SK-N-SH (cell line): ENCODE results near the gene ELAPOR1. TPM values are rescaled to one million over a fixed set of nuclear protein-coding genes. Genes with fewer than 3 reads are reported as not detected.

Experiments
- CTCF ChIA-PET: fragments of 300-600, 350-600 bp; formaldehyde crosslinking; extraction: SDS; loops from one replicate; lab custom pipeline; 2021; lab: Yijun Ruan, JAX
- POLR2A ChIA-PET: fragments of 350-600 bp; sonication (Branson Sonifier 250); formaldehyde crosslinking; extraction: SDS; loops from one replicate; lab custom pipeline; 2020; ENCODE audit warnings: antibody characterized with exemption, inconsistent platforms; lab: Yijun Ruan, JAX
- DNase-seq: peaks from one replicate; pipeline ENCODE4 v3.0.0; 2012
- H2AFZ ChIP-seq: fragments of 200-600 bp; sonication (generic); 2 replicates; pipeline ENCODE4 v1.8.1; 2016; ENCODE audit warnings: antibody characterized with exemption, mild to moderate bottlenecking, low read depth
- H3F3A ChIP-seq: fragments of 200-600 bp; sonication (generic); replicated peaks from 2 replicates; pipeline ENCODE3; 2016; ENCODE audit warnings: antibody characterized with exemption, mild to moderate bottlenecking; ENCODE audit not compliant: insufficient read depth
- H3K27ac ChIP-seq, 2 experiments: fragments of 200-500 bp in 1 of 2; fragments of 200-600 bp in 1 of 2; sonication (Bioruptor generic) in 1 of 2; sonication (generic), shearing (Covaris generic) in 1 of 2; 2 replicates each; pipeline versions ENCODE4 v1.5.1 to v1.6.1; 2014 to 2016; ENCODE audit warnings: low read depth in 2 of 2, inconsistent platforms in 1 of 2, low read length in 1 of 2, mild to moderate bottlenecking in 1 of 2, mixed read lengths in 1 of 2
- H3K27me3 ChIP-seq: fragments of 200-600 bp; sonication (generic), shearing (Covaris generic); 2 replicates; pipeline ENCODE4 v1.6.1; 2016; ENCODE audit warnings: mixed run types; ENCODE audit not compliant: insufficient read depth
- H3K36me3 ChIP-seq, 2 experiments: fragments of 200-500 bp in 1 of 2; fragments of 200-600 bp in 1 of 2; sonication (Bioruptor generic) in 1 of 2; sonication (generic) in 1 of 2; replicated peaks in 1 of 2; 2 replicates each; pipeline versions ENCODE3 to v1.5.1; 2014 to 2016; ENCODE audit warnings: low read length in 1 of 2, mild to moderate bottlenecking in 1 of 2; ENCODE audit not compliant: insufficient read depth in 2 of 2, control insufficient read depth in 1 of 2
- H3K4me1 ChIP-seq, 2 experiments: fragments of 200-500 bp in 1 of 2; fragments of 200-600 bp in 1 of 2; sonication (Bioruptor generic) in 1 of 2; sonication (generic), shearing (Covaris generic) in 1 of 2; 2 replicates each; pipeline versions ENCODE4 v1.5.1 to v1.6.1; 2014 to 2016; ENCODE audit warnings: low read depth in 1 of 2, low read length in 1 of 2, mixed run types in 1 of 2; ENCODE audit not compliant: insufficient read depth in 2 of 2, control insufficient read depth in 1 of 2
- H3K4me2 ChIP-seq: fragments of 200-600 bp; sonication (generic), shearing (Covaris generic); 2 replicates; pipeline ENCODE4 v1.6.1; 2017; ENCODE audit warnings: mixed run types
- H3K4me3 ChIP-seq, 2 experiments: fragments of 200-500 bp in 1 of 2; fragments of 200-600 bp in 1 of 2; sonication (Bioruptor generic) in 1 of 2; sonication (generic), shearing (Covaris generic) in 1 of 2; 2 replicates each; pipeline versions ENCODE4 v1.5.1 to v1.8.1; 2014 to 2016; ENCODE audit warnings: low read depth in 2 of 2, inconsistent platforms in 1 of 2, low read length in 1 of 2, mild to moderate bottlenecking in 1 of 2, mixed read lengths in 1 of 2, moderate library complexity in 1 of 2
- H3K79me2 ChIP-seq: fragments of 200-600 bp; sonication (generic); 2 replicates; pipeline ENCODE4 v1.8.1; 2017; ENCODE audit warnings: mild to moderate bottlenecking; ENCODE audit not compliant: insufficient read depth
- H3K9ac ChIP-seq: fragments of 200-600 bp; sonication (generic); 2 replicates; pipeline ENCODE4 v1.6.1; 2017; ENCODE audit warnings: mixed run types
- H3K9me2 ChIP-seq: fragments of 200-600 bp; sonication (generic); 2 replicates; pipeline ENCODE4 v1.6.1; 2017; ENCODE audit warnings: mixed run types
- H3K9me3 ChIP-seq: fragments of 200-600 bp; sonication (generic); 2 replicates; pipeline ENCODE4 v1.6.1; 2017; ENCODE audit warnings: mixed run types, mild to moderate bottlenecking, moderate library complexity
- H4K20me1 ChIP-seq: fragments of 200-600 bp; sonication (generic); 2 replicates; pipeline ENCODE4 v1.6.1; 2017; ENCODE audit warnings: mild to moderate bottlenecking, mixed run types; ENCODE audit not compliant: insufficient read depth
- CHD2 ChIP-seq: fragments of 150-350 bp; IDR thresholded peaks from 2 replicates; pipeline ENCODE4 v1.6.1; 2018; ENCODE audit warnings: low read length; ENCODE audit not compliant: partially characterized antibody
- MXI1 ChIP-seq: IDR thresholded peaks from 2 replicates; pipeline ENCODE4 v1.6.1; 2012; ENCODE audit warnings: mild to moderate bottlenecking, low read depth, low read length, improper control_type of control experiment
- POLR2AphosphoS5 ChIP-seq: IDR thresholded peaks from 2 replicates; pipeline ENCODE4 v1.6.1; 2012; ENCODE audit warnings: low read depth, low read length
- RXRA ChIP-seq: IDR thresholded peaks from 2 replicates; pipeline ENCODE4 v1.4.0; 2012; ENCODE audit warnings: low read depth, mild to moderate bottlenecking, borderline replicate concordance
- SIN3A ChIP-seq: IDR thresholded peaks from 2 replicates; pipeline ENCODE4 v1.6.1; 2012; ENCODE audit warnings: low read depth, mild to moderate bottlenecking, low read length, moderate library complexity, borderline replicate concordance
- TEAD4 ChIP-seq: IDR thresholded peaks from 2 replicates; pipeline ENCODE4 v1.4.0; 2012; ENCODE audit warnings: mild to moderate bottlenecking, borderline replicate concordance; ENCODE audit not compliant: insufficient read depth
- WGBS: methylation state at CpG from one replicate; pipeline ENCODE4 v1.1.6; 2017; ENCODE audit warnings: low lambda C conversion rate; 5-methylcytosine and 5-hydroxymethylcytosine counted together
- polyA plus RNA-seq, 3 experiments: library from polyadenylated mRNA; depleted of rRNA; stranded (reverse); fragments of >200 nt; gene quantifications; 2 replicates each; pipeline ENCODE4 v1.2.3, GENCODE V29; 2012
- TF ChIP-seq, protein P1 (sequence below): IDR thresholded peaks from 2 replicates; pipeline ENCODE4 v1.6.1; 2012; ENCODE audit warnings: mild to moderate bottlenecking, low read depth, low read length, moderate library complexity
- TF ChIP-seq, protein P2 (sequence below): IDR thresholded peaks from 2 replicates; pipeline ENCODE4; 2012

ELAPOR1 gene, protein sequence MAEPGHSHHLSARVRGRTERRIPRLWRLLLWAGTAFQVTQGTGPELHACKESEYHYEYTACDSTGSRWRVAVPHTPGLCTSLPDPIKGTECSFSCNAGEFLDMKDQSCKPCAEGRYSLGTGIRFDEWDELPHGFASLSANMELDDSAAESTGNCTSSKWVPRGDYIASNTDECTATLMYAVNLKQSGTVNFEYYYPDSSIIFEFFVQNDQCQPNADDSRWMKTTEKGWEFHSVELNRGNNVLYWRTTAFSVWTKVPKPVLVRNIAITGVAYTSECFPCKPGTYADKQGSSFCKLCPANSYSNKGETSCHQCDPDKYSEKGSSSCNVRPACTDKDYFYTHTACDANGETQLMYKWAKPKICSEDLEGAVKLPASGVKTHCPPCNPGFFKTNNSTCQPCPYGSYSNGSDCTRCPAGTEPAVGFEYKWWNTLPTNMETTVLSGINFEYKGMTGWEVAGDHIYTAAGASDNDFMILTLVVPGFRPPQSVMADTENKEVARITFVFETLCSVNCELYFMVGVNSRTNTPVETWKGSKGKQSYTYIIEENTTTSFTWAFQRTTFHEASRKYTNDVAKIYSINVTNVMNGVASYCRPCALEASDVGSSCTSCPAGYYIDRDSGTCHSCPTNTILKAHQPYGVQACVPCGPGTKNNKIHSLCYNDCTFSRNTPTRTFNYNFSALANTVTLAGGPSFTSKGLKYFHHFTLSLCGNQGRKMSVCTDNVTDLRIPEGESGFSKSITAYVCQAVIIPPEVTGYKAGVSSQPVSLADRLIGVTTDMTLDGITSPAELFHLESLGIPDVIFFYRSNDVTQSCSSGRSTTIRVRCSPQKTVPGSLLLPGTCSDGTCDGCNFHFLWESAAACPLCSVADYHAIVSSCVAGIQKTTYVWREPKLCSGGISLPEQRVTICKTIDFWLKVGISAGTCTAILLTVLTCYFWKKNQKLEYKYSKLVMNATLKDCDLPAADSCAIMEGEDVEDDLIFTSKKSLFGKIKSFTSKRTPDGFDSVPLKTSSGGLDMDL
- polyA plus RNA-seq (2012; rRNA removed) = 1.1 and 1.2 TPM in 2 replicates
- polyA plus RNA-seq (2012; cell fraction: cytosol; rRNA removed) = 0.67 and 0.89 TPM in 2 replicates
- 1.7 and 1.9 TPM in 2 replicates for polyA plus RNA-seq (2012; cell fraction: nucleus; rRNA removed)

DNA sequence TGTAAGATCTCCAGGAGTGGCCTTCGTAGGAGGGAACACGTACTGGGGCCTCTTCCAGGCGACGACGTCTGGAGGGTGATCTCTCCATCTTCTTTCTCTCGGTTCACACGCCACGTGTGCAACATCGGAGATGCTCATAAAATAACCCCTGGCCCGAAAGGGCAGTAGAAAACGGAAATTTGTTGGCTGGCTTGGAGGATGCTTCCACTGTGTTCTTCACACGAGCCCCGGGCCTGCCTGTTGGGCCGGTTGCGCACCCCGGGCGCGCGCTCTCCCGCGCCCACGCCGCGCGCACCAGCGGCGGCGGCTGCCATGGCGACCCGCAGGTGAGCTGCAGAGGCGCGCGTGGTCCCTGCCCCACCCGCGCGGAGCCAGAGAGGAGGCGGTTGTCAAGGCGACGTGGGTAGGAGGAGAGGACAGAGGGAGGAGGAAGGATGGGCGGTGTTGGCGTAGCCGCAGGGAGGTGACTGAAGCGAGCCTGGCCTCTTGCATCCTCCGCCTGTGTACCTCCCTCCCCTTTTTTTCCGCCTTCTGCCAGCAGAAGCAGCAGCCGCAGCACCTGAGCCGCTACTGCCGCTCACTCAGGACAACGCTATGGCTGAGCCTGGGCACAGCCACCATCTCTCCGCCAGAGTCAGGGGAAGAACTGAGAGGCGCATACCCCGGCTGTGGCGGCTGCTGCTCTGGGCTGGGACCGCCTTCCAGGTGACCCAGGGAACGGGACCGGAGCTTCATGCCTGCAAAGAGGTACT is at the start of gene ELAPOR1:
TSS of gene ELAPOR1 (plus strand) at position 526 of the 752 bp plus-strand sequence. CDS start at position 595, 69 bp downstream.
- ChIA-PET CTCF (interaction anchor here (0.7 to 4.4 kb wide), 25 partner anchors 9 to 602 kb away, joined by 3 to 75 read pairs (median 7); partner anchors contain the start of genes CLCC1, TAF13 and TMEM167B), POLR2A (interaction anchor here (1.0 to 1.4 kb wide), 2 partner anchors 14 to 38 kb away, joined by 3 to 8 read pairs; partner anchors contain the start of gene TAF13)
- H3K9me2 ChIP-seq = no peaks in the 10 kb centered on the region
- peak within 1 kb of the TSS; percentile 50 to 68 for H3K4me3 ChIP-seq
- TF ChIP-seq, protein P1, sequence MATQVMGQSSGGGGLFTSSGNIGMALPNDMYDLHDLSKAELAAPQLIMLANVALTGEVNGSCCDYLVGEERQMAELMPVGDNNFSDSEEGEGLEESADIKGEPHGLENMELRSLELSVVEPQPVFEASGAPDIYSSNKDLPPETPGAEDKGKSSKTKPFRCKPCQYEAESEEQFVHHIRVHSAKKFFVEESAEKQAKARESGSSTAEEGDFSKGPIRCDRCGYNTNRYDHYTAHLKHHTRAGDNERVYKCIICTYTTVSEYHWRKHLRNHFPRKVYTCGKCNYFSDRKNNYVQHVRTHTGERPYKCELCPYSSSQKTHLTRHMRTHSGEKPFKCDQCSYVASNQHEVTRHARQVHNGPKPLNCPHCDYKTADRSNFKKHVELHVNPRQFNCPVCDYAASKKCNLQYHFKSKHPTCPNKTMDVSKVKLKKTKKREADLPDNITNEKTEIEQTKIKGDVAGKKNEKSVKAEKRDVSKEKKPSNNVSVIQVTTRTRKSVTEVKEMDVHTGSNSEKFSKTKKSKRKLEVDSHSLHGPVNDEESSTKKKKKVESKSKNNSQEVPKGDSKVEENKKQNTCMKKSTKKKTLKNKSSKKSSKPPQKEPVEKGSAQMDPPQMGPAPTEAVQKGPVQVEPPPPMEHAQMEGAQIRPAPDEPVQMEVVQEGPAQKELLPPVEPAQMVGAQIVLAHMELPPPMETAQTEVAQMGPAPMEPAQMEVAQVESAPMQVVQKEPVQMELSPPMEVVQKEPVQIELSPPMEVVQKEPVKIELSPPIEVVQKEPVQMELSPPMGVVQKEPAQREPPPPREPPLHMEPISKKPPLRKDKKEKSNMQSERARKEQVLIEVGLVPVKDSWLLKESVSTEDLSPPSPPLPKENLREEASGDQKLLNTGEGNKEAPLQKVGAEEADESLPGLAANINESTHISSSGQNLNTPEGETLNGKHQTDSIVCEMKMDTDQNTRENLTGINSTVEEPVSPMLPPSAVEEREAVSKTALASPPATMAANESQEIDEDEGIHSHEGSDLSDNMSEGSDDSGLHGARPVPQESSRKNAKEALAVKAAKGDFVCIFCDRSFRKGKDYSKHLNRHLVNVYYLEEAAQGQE = no peak
- TF ChIP-seq, protein P2, sequence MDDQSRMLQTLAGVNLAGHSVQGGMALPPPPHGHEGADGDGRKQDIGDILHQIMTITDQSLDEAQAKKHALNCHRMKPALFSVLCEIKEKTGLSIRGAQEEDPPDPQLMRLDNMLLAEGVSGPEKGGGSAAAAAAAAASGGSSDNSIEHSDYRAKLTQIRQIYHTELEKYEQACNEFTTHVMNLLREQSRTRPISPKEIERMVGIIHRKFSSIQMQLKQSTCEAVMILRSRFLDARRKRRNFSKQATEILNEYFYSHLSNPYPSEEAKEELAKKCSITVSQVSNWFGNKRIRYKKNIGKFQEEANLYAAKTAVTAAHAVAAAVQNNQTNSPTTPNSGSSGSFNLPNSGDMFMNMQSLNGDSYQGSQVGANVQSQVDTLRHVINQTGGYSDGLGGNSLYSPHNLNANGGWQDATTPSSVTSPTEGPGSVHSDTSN = peak; percentile 42; the same call in 1 of the 2 replicates
- 0 out of 2 replicates have a peak, but pooled peaks have one; percentile 19 for TF ChIP-seq MXI1
- H3K4me1 ChIP-seq = peaks cover 4 to 13% of the 10 kb centered on the region in 2 experiments; a peak in 1 of 4 replicates
- H3K79me2 ChIP-seq = no peaks in the 10 kb centered on the region
- H3K27me3 ChIP-seq = peaks cover 16% of the 10 kb centered on the region
- H4K20me1 ChIP-seq = no peaks in the 10 kb centered on the region
- DNase-seq = peak; percentile 74
- H3K27ac ChIP-seq = no peak within 1 kb of the TSS
- H3K36me3 ChIP-seq = no peaks in the 10 kb centered on the region
- 11% methylated on average over 30 of the region's 56 CpGs for WGBS
- H3F3A ChIP-seq = no peaks in the 10 kb centered on the region
- no peaks in the 10 kb centered on the region for H3K9me3 ChIP-seq
- H2AFZ ChIP-seq = peak within 1 kb of the TSS; percentile 76
- H3K4me2 ChIP-seq = peak within 1 kb of the TSS; percentile 86
- no peak within 1 kb of the TSS for H3K9ac ChIP-seq

DNA sequence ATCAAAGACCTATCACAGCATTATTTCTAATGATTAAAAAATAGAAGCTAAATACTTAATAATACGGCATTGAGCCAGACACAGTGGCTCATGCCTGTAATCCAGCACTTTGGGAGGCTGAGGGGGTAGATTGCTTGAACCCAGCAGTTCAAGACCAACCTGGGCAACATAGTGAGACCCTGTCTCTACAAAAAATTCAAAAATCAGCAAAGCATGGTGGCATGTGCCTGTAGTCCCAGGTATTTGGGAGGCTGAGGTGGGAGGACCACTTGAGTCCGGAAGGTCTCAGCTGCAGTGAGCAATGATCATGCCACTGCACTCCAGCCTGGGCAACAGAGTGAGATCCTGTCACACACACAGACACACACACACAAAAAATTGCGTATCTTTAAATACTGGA is 48.8 kb upstream of the ELAPOR1 start:
- Histone ChIP-seq H3K79me2 (peaks cover 63% of the 10 kb centered on the region), H3K4me3 (no peak overlapping the region), H3K4me2 (no peak overlapping the region), H3K36me3 (peaks cover 25 to 70% of the 10 kb centered on the region in 2 experiments), H3F3A (peaks cover 13% of the 10 kb centered on the region), H3K27ac (no peak overlapping the region), H3K9me2 (no peaks in the 10 kb centered on the region), H2AFZ (no peak overlapping the region), H3K9me3 (no peaks in the 10 kb centered on the region), H3K27me3 (no peaks in the 10 kb centered on the region), H3K4me1 (no peaks in the 10 kb centered on the region), H3K9ac (no peak overlapping the region), H4K20me1 (peaks cover 31% of the 10 kb centered on the region)
- WGBS = 94% methylated on average over 2 of the region's 3 CpGs
- DNase-seq = no peak
- ChIA-PET POLR2A (interaction anchor here (1.4 kb wide), 1 partner anchor 11 kb away, joined by 5 read pairs; the partner anchor contains the start of gene TAF13), CTCF (no interaction called here)
- TF ChIP-seq, protein P1 = no peak
- no peak for TF ChIP-seq SIN3A
- TF ChIP-seq CHD2 = no peak
- no peak for TF ChIP-seq TEAD4
- no peak for TF ChIP-seq RXRA
- TF ChIP-seq POLR2AphosphoS5 = no peak
